Common myeloid progenitor, CD34-positive (primary cell): ENCODE measurements around the gene ERVW-1.

Experiments used
- CTCF ChIA-PET: fragments of 350-600 bp; sonication (Branson Sonifier 250); formaldehyde crosslinking; loops from one replicate; lab custom pipeline; 2021; ENCODE audit warnings: antibody characterized with exemption; lab: Charles Lee
- POLR2A ChIA-PET: fragments of 350-600 bp; sonication (Branson Sonifier 250); formaldehyde crosslinking; loops from one replicate; lab custom pipeline; 2021; ENCODE audit warnings: antibody characterized with exemption; lab: Charles Lee
- DNase-seq, 3 donors: peaks; one replicate each; pipeline versions ENCODE4 v3.0.0 to v3.0.0-alpha.2; 2013
- H3K27ac ChIP-seq, 2 experiments: 1 replicate in 1 of 2; 2 replicates in 1 of 2; pipeline ENCODE4 v1.7.0; 2013; ENCODE audit warnings: inconsistent platforms in 2 of 2, low read length in 2 of 2, mild to moderate bottlenecking in 2 of 2, low read depth in 1 of 2, moderate library complexity in 1 of 2; ENCODE audit not compliant: severe bottlenecking in 2 of 2, insufficient read depth in 1 of 2, poor library complexity in 1 of 2
- H3K27me3 ChIP-seq, 5 experiments: replicated peaks in 2 of 5; 1 replicate in 3 of 5; 2 replicates in 2 of 5; pipeline versions ENCODE4 v1.6.1 to v1.7.0; 2013; ENCODE audit warnings: low read length in 4 of 5, mild to moderate bottlenecking in 2 of 5, moderate library complexity in 2 of 5, inconsistent platforms in 1 of 5; ENCODE audit not compliant: insufficient read depth in 5 of 5, control insufficient read depth in 4 of 5
- H3K36me3 ChIP-seq, 4 experiments: 1 replicate in 2 of 4; 2 replicates in 2 of 4; pipeline versions ENCODE4 v1.6.1 to v1.7.0; 2013; ENCODE audit warnings: low read length in 3 of 4, control low read depth in 1 of 4, mild to moderate bottlenecking in 1 of 4; ENCODE audit not compliant: control insufficient read depth in 4 of 4, insufficient read depth in 4 of 4
- H3K4me1 ChIP-seq, 4 experiments: 1 replicate in 3 of 4; 2 replicates in 1 of 4; pipeline versions ENCODE4 v1.6.1 to v1.7.1; 2013; ENCODE audit warnings: low read length in 3 of 4, mild to moderate bottlenecking in 3 of 4, control low read depth in 1 of 4, inconsistent platforms in 1 of 4, moderate library complexity in 1 of 4; ENCODE audit not compliant: control insufficient read depth in 4 of 4, insufficient read depth in 4 of 4; ENCODE audit errors: control extremely low read depth in 1 of 4
- H3K4me3 ChIP-seq, 7 experiments: 1 replicate in 4 of 7; 2 replicates in 3 of 7; pipeline versions ENCODE4 v1.5.1 to v1.7.0; 2013; ENCODE audit warnings: mild to moderate bottlenecking in 7 of 7, low read length in 6 of 7, moderate library complexity in 6 of 7, inconsistent platforms in 2 of 7, low read depth in 2 of 7, control low read depth in 1 of 7; ENCODE audit not compliant: insufficient read depth in 4 of 7, control insufficient read depth in 1 of 7; ENCODE audit errors: extremely low read depth in 1 of 7
- H3K9me3 ChIP-seq, 5 experiments: 1 replicate in 4 of 5; 2 replicates in 1 of 5; pipeline versions ENCODE4 v1.6.1 to v1.7.1; 2013; ENCODE audit warnings: low read length in 4 of 5, mild to moderate bottlenecking in 2 of 5, inconsistent platforms in 1 of 5, low read depth in 1 of 5, moderate library complexity in 1 of 5; ENCODE audit not compliant: control insufficient read depth in 4 of 5, insufficient read depth in 2 of 5; ENCODE audit errors: control extremely low read depth in 1 of 5
- WGBS: methylation state at CpG from one replicate; pipeline ENCODE4 v1.1.5; 2013; ENCODE audit not compliant: insufficient coverage; 5-methylcytosine and 5-hydroxymethylcytosine counted together

ERVW-1 gene

GRCh38 chr7:92421676-92422435, 55.9 kb downstream of the ERVW-1 start:
- Histone ChIP-seq H3K4me3 (no peak overlapping the region), H3K36me3 (no peaks in the 10 kb centered on the region), H3K27ac (no peak overlapping the region), H3K9me3 (no peaks in the 10 kb centered on the region), H3K4me1 (peaks cover 7 to 34% (median 25%) of the 10 kb centered on the region in 4 experiments), H3K27me3 (no peaks in the 10 kb centered on the region)
- ChIA-PET POLR2A (no interaction called here), CTCF (interaction anchor here (1.0 to 2.4 kb wide), 3 partner anchors 9 to 26 kb away, joined by 3 to 13 read pairs (median 7); partner anchors contain the start of gene GATAD1)
- DNase-seq: peak in 2 of 3 donors; percentile 63 to 65
- WGBS: 45% methylated on average over 4 of the region's 5 CpGs
